AG09319 (cell line): ENCODE data around the gene CYP19A1.

ENCODE experiments used
- DNase-seq: peaks from one replicate; pipeline ENCODE4 v3.0.0-alpha.2; 2010; ENCODE audit warnings: low read depth; ENCODE audit errors: extremely low read depth
- CTCF ChIP-seq: IDR thresholded peaks from 2 replicates; pipeline ENCODE4 v1.5.1; 2011; ENCODE audit warnings: low read depth, mild to moderate bottlenecking, inconsistent platforms, low read length, moderate library complexity

CYP19A1 gene

GRCh38 chr15:51359981-51360380, 21.6 kb upstream of the CYP19A1 start:
- no peak for DNase-seq
- no peak for TF ChIP-seq CTCF

- no peak for TF ChIP-seq CTCF
- DNase-seq = no peak
Observed at GRCh38 chr15:51356983-51357382, 18.6 kb upstream of the CYP19A1 start.

GRCh38 chr15:51356147-51356546, 17.8 kb upstream of the CYP19A1 start:
- no peak for TF ChIP-seq CTCF
- DNase-seq = no peak

GRCh38 chr15:51355096-51355495, 16.7 kb upstream of the CYP19A1 start:
- no peak for TF ChIP-seq CTCF

GRCh38 chr15:51353976-51354375, 15.6 kb upstream of the CYP19A1 start:
- no peak for DNase-seq
- TF ChIP-seq CTCF = no peak

More at GRCh38 chr15:51355096-51355495, 16.7 kb upstream of the CYP19A1 start:
- no peak for DNase-seq

- DNase-seq = no peak
- no peak for TF ChIP-seq CTCF
Observed at GRCh38 chr15:51350723-51351122, 12.3 kb upstream of the CYP19A1 start.

- DNase-seq = no peak
- no peak; the same call in 1 of the 2 replicates for TF ChIP-seq CTCF
Observed at GRCh38 chr15:51349156-51349844, 10.9 kb upstream of the CYP19A1 start.
